K562 (cell line): ENCODE data around the gene KIF15. TPM values are rescaled to one million over a fixed set of nuclear protein-coding genes. Genes with fewer than 3 reads are reported as not detected.
A peak's percentile ranks its signal among the peaks of the same experiment; 100 is the strongest.

Experiments used
- ATAC-seq: fragments of 200-7000 bp; cut with Tn5 transposase; 3 replicates; pipeline ENCODE4 v1.9.1; 2020; ENCODE audit warnings: moderate library complexity
- BruUV-seq: library from RNA; stranded (reverse); fragments of 400-500 nt; replicated peaks from 2 replicates; lab custom pipeline; 2021; lab: Mats Ljungman, UMichigan
- CTCF ChIA-PET: fragments of 300-600 bp; formaldehyde crosslinking; extraction: SDS; loops from one replicate; lab custom pipeline; 2021; ENCODE audit warnings: low intra/inter-chr PET ratio; lab: Yijun Ruan, JAX
- POLR2A ChIA-PET: fragments of 300-600, 350-650 bp; sonication (Branson Sonifier 250); formaldehyde crosslinking; extraction: SDS; loops from one replicate; lab custom pipeline; 2021; ENCODE audit warnings: antibody characterized with exemption, inconsistent platforms; lab: Yijun Ruan, JAX
- DNase-seq, 4 experiments: peaks; one replicate each; pipeline versions ENCODE4 v3.0.0 to v3.0.0-alpha.2; 2011 to 2018; ENCODE audit warnings: low spot score in 3 of 4, mixed read lengths in 3 of 4; ENCODE audit errors: extremely low read depth in 1 of 4
- FAIRE-seq: peaks from 2 replicates; lab custom pipeline; 2011; peaks lifted over from hg19 to GRCh38; lab: Jason Lieb, UNC
- H2AFZ ChIP-seq: 2 replicates; pipeline ENCODE4 v1.6.0; 2011; ENCODE audit warnings: low read depth, low read length, control low read depth, inconsistent platforms
- H3K27ac ChIP-seq: fragments of 200-600 bp; 3 replicates; pipeline ENCODE4 v1.8.0; 2011; ENCODE audit warnings: low read depth, mild to moderate bottlenecking, control low read depth, inconsistent platforms, low read length, moderate library complexity, mixed read lengths; ENCODE audit errors: extremely low read depth
- H3K27me3 ChIP-seq, 2 experiments: fragments of 300-600 bp in 1 of 2; 2 replicates in 1 of 2; 3 replicates in 1 of 2; pipeline versions ENCODE4 v1.6.0 to v1.8.0; 2011; ENCODE audit warnings: inconsistent platforms in 2 of 2, low read length in 2 of 2, mild to moderate bottlenecking in 1 of 2, mixed read lengths in 1 of 2, moderate library complexity in 1 of 2; ENCODE audit not compliant: control insufficient read depth in 2 of 2, insufficient read depth in 2 of 2
- H3K36me3 ChIP-seq: fragments of 300-600 bp; 3 replicates; pipeline ENCODE4 v1.8.0; 2011; ENCODE audit warnings: mild to moderate bottlenecking, low read length, inconsistent platforms; ENCODE audit not compliant: control insufficient read depth, insufficient read depth
- H3K4me1 ChIP-seq, 2 experiments: fragments of 200-600 bp in 1 of 2; replicated peaks in 1 of 2; 2 replicates in 1 of 2; 3 replicates in 1 of 2; pipeline versions ENCODE4 v1.5.1 to v1.8.0; 2011; ENCODE audit warnings: inconsistent platforms in 2 of 2, low read length in 2 of 2, mild to moderate bottlenecking in 1 of 2, mixed read lengths in 1 of 2, moderate library complexity in 1 of 2; ENCODE audit not compliant: control insufficient read depth in 2 of 2, insufficient read depth in 2 of 2
- H3K4me2 ChIP-seq: 2 replicates; pipeline ENCODE4 v1.6.1; 2011; ENCODE audit warnings: low read length, control low read depth, inconsistent platforms, mixed read lengths; ENCODE audit not compliant: insufficient read depth
- H3K4me3 ChIP-seq: fragments of 200-600 bp; sonication (generic), shearing (Covaris generic); 2 replicates; pipeline ENCODE4 v1.5.1; 2016; ENCODE audit warnings: control low read depth, inconsistent platforms
- H3K79me2 ChIP-seq: fragments of 200-600 bp; 3 replicates; pipeline ENCODE4 v1.8.0; 2011; ENCODE audit warnings: low read length, inconsistent platforms; ENCODE audit not compliant: control insufficient read depth, insufficient read depth
- H3K9ac ChIP-seq, 2 experiments: 2 replicates each; pipeline versions ENCODE4 v1.6.0 to v1.6.1; 2011; ENCODE audit warnings: low read depth in 2 of 2, low read length in 2 of 2, control low read depth in 1 of 2, inconsistent platforms in 1 of 2, mild to moderate bottlenecking in 1 of 2, mixed read lengths in 1 of 2; ENCODE audit not compliant: insufficient read depth in 1 of 2
- H3K9me1 ChIP-seq: one replicate; pipeline ENCODE4 v1.6.0; 2011; ENCODE audit warnings: inconsistent platforms, mild to moderate bottlenecking, low read length, moderate library complexity; ENCODE audit not compliant: control insufficient read depth, insufficient read depth
- H3K9me3 ChIP-seq: replicated peaks from 2 replicates; pipeline ENCODE4 v1.5.1; 2011; ENCODE audit warnings: low read depth, low read length, inconsistent platforms; ENCODE audit not compliant: control insufficient read depth, insufficient read depth
- H4K20me1 ChIP-seq: replicated peaks from 2 replicates; pipeline ENCODE4 v1.6.1; 2011; ENCODE audit warnings: low read length, inconsistent platforms, mixed read lengths; ENCODE audit not compliant: control insufficient read depth, insufficient read depth
- ATF3 ChIP-seq, 2 experiments: fragments of 450-650 bp in 1 of 2; sonication (generic) in 1 of 2; formaldehyde crosslinking in 1 of 2; IDR thresholded peaks in 1 of 2; conservative IDR thresholded peaks in 1 of 2; 2 replicates each; pipeline versions ENCODE4 v1.6.1 to v1.8.1; 2016 to 2023; ENCODE audit warnings: mild to moderate bottlenecking in 2 of 2, moderate library complexity in 2 of 2, inconsistent platforms in 1 of 2, missing genetic modification reagents in 1 of 2
- CSDE1 ChIP-seq, 2 experiments: fragments of 450-650 bp; IDR thresholded peaks; 2 replicates each; pipeline ENCODE4 v1.6.1; 2016; ENCODE audit warnings: mild to moderate bottlenecking in 1 of 2
- ILF3 ChIP-seq: fragments of 450-650 bp; IDR thresholded peaks from 2 replicates; pipeline ENCODE4 v1.6.1; 2018; ENCODE audit warnings: antibody characterized with exemption, mild to moderate bottlenecking, moderate library complexity, borderline replicate concordance
- WGBS: fragments of 100-300 bp; shearing (Covaris generic); methylation state at CpG from one replicate; pipeline ENCODE4 v1.1.6; 2016; ENCODE audit warnings: low coverage, mixed read lengths; ENCODE audit not compliant: insufficient coverage; ENCODE audit errors: missing lambda C conversion rate; 5-methylcytosine and 5-hydroxymethylcytosine counted together
- in situ Hi-C: fragments of 300-500 bp; cut with MboI; formaldehyde crosslinking; loops from 4 replicates; pipeline ENCODE4 v1.15.0; 2018; ENCODE audit warnings: inconsistent platforms, mixed read lengths
- intact Hi-C: fragments of 100-400 bp; cut with micrococcal nuclease; formaldehyde crosslinking; loops from 2 replicates; pipeline ENCODE4 v1.14.2; 2022
- polyA plus RNA-seq, 8 experiments: library from polyadenylated mRNA; depleted of rRNA in 4 of 8; stranded (reverse) in 5 of 8; unstranded in 3 of 8; fragments of >200 nt; fragmentation: Nextera tagmentation in 2 of 8; fragmentation: Illumina TruSeq in 1 of 8; extraction: Ambion mirVana in 2 of 8; extraction: Trizol in 1 of 8; gene quantifications; 2 replicates each; pipeline versions ENCODE4 v1.2.1 to v1.2.3, GENCODE V29; 2011 to 2014; ENCODE audit warnings: inconsistent platforms in 1 of 8, missing spikeins in 1 of 8
- total RNA-seq, 7 experiments: library from RNA; depleted of rRNA in 6 of 7; stranded (reverse); fragments of >200 nt in 6 of 7; fragmentation: Illumina TruSeq in 2 of 7; extraction: Trizol in 2 of 7; gene quantifications; 2 replicates each; pipeline versions ENCODE4 v1.2.1 to v1.2.3, GENCODE V29; 2011 to 2021; ENCODE audit warnings: low replicate concordance in 1 of 7

The KIF15 gene
- total and polyA plus RNA-seq, 9 of the 15 experiments (the other 6 are each of a cell fraction or from before 2014, with no cell fraction given), result 9.0 to 45.9 (median 26.0) TPM

DNA sequence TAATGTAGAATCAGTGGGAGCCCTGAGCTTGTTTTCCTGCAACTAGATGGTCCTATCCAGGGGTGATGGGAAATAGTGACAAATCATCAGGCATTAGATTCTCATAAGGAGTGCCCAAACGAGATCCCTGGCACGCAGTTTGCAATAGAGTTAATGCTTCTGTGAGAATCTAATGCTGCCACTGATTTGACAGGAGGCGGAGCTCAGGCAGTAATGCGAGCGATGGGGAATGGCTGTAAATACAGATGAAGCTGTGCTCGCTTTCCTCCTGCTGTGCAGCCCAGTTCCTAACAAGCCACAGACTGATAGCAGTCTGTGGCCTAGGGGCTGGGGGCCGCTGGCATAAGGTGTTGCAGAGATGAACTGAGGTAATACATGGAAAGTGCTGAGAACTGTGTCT, 71.8 kb downstream of the KIF15 start (continued):
- TF ChIP-seq ILF3, result no peak

DNA sequence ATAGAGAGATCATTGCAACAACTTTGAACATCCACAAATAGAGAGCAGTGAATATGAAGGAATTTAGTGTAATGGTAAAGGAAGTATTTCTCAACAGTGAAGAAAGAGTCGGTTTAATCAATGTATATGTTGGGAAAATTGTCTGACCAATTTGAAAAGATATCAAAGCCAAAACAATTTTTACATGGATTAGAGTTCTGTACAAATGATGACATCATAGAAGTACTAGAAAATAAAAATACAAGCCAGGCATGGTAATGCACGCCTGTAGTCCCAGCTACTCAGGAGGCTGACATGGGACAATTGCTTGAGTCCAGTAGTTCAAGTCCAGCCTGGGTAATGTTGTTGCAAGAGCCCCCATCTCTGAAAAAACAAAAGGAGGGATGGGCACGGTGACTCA, 74.1 kb downstream of the KIF15 start:
- no peak overlapping the region for H3K9ac ChIP-seq
- no peaks in the 10 kb centered on the region for H3K27me3 ChIP-seq
- no TSS peak for BruUV-seq
- no peak for TF ChIP-seq CSDE1 (IDR thresholded peaks at IDR 0.05)
- TF ChIP-seq ATF3 (IDR thresholded peaks at IDR 0.05), result peak; percentile 23; the same call in 1 of the 2 replicates
- TF ChIP-seq ATF3 (CRISPR knock-in tag; conservative IDR thresholded peaks at IDR 0.05), result no peak
- in situ Hi-C loops, result no loop called here
- ChIA-PET CTCF (no interaction called here), POLR2A (interaction anchor here (0.6 kb wide), 1 partner anchor 369 kb away, joined by 3 read pairs; no protein-coding TSS in a partner anchor)
- H3K4me3 ChIP-seq, result no peak overlapping the region
- no peak overlapping the region for H3K27ac ChIP-seq
- ATAC-seq (no peak), DNase-seq (no peak), FAIRE-seq (no peak)
- no peaks in the 10 kb centered on the region for H3K79me2 ChIP-seq
- no peaks in the 10 kb centered on the region for H3K4me1 ChIP-seq
- no peak overlapping the region for H3K4me2 ChIP-seq
- peaks cover 4% of the 10 kb centered on the region for H3K9me3 ChIP-seq
- H3K36me3 ChIP-seq, result peaks cover 80% of the 10 kb centered on the region
- intact Hi-C loops, result no loop called here
- H2AFZ ChIP-seq, result no peak overlapping the region
- no peaks in the 10 kb centered on the region for H3K9me1 ChIP-seq
- no peaks in the 10 kb centered on the region for H4K20me1 ChIP-seq
- WGBS, result 98% methylated on average over 3 of the region's 3 CpGs
